GM03348 (cell line): ENCODE results near the gene C5orf52.
"Not testable (repeated sequence)": the region's sequence is repeated elsewhere in the genome, so short reads cannot be mapped to it uniquely, and the experiment has no call there.

Experiments used
- DNase-seq: peaks from one replicate; pipeline ENCODE4 v3.0.0; 2012; ENCODE audit warnings: low spot score

Gene C5orf52

GRCh38 chr5:157679801-157680200 is 8.5 kb downstream of the C5orf52 start:
- DNase-seq, result no peak

- no peak for DNase-seq
Measured at GRCh38 chr5:157680239-157680638, 8.9 kb downstream of the C5orf52 start.

GRCh38 chr5:157681048-157681447 is 9.7 kb downstream of the C5orf52 start:
- DNase-seq, result no peak

GRCh38 chr5:157682257-157682656 is 10.9 kb downstream of the C5orf52 start:
- no peak for DNase-seq

GRCh38 chr5:157686276-157687197 is 15.2 kb downstream of the C5orf52 start:
- DNase-seq, result not testable (repeated sequence)

- DNase-seq, result no peak
Measured at GRCh38 chr5:157687198-157687554, 15.8 kb downstream of the C5orf52 start.

GRCh38 chr5:157689942-157690689 is 18.8 kb downstream of the C5orf52 start:
- DNase-seq, result no peak

- no peak for DNase-seq
Measured at GRCh38 chr5:157690690-157691433, 19.5 kb downstream of the C5orf52 start.

GRCh38 chr5:157693816-157694215 is 22.5 kb downstream of the C5orf52 start:
- DNase-seq, result not testable (repeated sequence)

- DNase-seq, result not testable (repeated sequence)
Measured at GRCh38 chr5:157696154-157696553, 24.8 kb downstream of the C5orf52 start.

- DNase-seq, result not testable (repeated sequence)
Measured at GRCh38 chr5:157698674-157699073, 27.3 kb downstream of the C5orf52 start.

- no peak for DNase-seq
Measured at GRCh38 chr5:157703736-157704135, 32.4 kb downstream of the C5orf52 start.

GRCh38 chr5:157708866-157709265 is 37.5 kb downstream of the C5orf52 start:
- DNase-seq, result no peak

- DNase-seq, result no peak
Measured at GRCh38 chr5:157709346-157709745, 38.0 kb downstream of the C5orf52 start.

- DNase-seq, result no peak
Measured at GRCh38 chr5:157710431-157710830, 39.1 kb downstream of the C5orf52 start.

GRCh38 chr5:157710882-157711281 is 39.5 kb downstream of the C5orf52 start:
- DNase-seq, result peak; percentile 71

GRCh38 chr5:157713830-157714595 is 42.7 kb downstream of the C5orf52 start:
- peak; percentile 4 for DNase-seq

GRCh38 chr5:157714596-157714864 is 43.2 kb downstream of the C5orf52 start:
- DNase-seq, result no peak

GRCh38 chr5:157718519-157718918 is 47.2 kb downstream of the C5orf52 start:
- peak; percentile 77 for DNase-seq

- no peak for DNase-seq
Measured at GRCh38 chr5:157719245-157719644, 47.9 kb downstream of the C5orf52 start.

GRCh38 chr5:157721159-157721558 is 49.8 kb downstream of the C5orf52 start:
- DNase-seq, result no peak

- not testable (repeated sequence) for DNase-seq
Measured at GRCh38 chr5:157722895-157723294, 51.6 kb downstream of the C5orf52 start.
